ENCODE data around the gene OR1J1.

DNA sequence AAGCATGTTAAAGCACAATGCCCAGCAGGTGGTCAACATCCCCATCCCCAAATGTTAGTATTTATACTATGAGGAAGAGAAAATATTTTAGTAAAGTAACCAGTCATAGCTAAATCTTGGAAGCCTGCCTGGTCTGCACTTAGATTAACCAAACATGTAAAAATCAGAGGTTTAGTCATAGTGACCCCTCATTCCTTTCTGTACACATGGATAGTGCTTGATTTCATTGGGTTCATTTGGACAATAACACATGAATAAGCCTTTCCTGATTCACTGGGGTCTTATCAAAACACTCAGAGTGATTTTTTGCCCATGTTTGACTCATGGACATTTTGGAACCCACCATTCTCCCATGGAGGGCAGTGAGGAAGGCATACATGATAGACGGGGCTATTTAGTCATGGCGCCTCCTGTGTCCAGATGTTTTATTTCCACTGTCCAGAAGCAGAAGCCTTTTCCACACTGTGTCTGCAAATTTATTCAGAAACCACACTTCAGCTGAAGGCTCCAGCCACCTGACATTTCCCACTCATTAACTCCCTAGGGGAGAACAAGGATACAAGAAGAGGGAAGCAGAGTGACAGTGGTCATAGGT is 32.5 kb downstream of the OR1J1 start:
- TF ChIP-seq, protein P1, sequence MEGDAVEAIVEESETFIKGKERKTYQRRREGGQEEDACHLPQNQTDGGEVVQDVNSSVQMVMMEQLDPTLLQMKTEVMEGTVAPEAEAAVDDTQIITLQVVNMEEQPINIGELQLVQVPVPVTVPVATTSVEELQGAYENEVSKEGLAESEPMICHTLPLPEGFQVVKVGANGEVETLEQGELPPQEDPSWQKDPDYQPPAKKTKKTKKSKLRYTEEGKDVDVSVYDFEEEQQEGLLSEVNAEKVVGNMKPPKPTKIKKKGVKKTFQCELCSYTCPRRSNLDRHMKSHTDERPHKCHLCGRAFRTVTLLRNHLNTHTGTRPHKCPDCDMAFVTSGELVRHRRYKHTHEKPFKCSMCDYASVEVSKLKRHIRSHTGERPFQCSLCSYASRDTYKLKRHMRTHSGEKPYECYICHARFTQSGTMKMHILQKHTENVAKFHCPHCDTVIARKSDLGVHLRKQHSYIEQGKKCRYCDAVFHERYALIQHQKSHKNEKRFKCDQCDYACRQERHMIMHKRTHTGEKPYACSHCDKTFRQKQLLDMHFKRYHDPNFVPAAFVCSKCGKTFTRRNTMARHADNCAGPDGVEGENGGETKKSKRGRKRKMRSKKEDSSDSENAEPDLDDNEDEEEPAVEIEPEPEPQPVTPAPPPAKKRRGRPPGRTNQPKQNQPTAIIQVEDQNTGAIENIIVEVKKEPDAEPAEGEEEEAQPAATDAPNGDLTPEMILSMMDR (IDR thresholded peaks at IDR 0.05): no peak
- no peak for TF ChIP-seq POLR2A (IDR thresholded peaks at IDR 0.05)

All from uterus (tissue), 2 donors.